Activated T-cell treated with anti-CD3 and anti-CD28 coated beads, Interleukin-2, amount 50 U/mL, for 48 hours (primary cell): ENCODE results near the gene SRGAP2B.
"Not testable (repeated sequence)": the region's sequence is repeated elsewhere in the genome, so short reads cannot be mapped to it uniquely, and the experiment has no call there.

Experiments used
- DNase-seq, 2 experiments: peaks; one replicate each; pipeline ENCODE4 v3.0.0-alpha.2; 2020

Gene SRGAP2B

GRCh38 chr1:145082483-145083255 is 12.5 kb downstream of the SRGAP2B start:
- DNase-seq, result not testable (repeated sequence)

GRCh38 chr1:145080193-145080592 is 14.9 kb downstream of the SRGAP2B start:
- not testable (repeated sequence) for DNase-seq

DNA sequence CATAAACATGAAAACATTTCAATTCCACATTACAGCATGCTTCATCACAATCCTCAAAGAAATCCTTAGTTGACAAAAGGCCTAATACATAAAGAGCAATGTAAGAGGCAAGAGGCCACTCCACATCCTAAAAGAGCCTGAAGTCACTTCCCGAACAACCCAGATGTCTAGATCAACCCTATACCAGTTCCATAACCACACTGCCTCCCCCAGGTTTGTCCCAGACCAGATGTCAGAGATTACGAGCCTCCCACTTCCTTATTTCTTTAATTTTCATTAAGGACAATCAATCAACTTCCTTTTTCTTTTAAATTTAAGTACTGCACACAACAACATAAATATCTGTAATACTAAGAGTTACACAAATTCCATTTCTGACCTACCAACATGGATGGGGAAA is 15.4 kb downstream of the SRGAP2B start:
- not testable (repeated sequence) for DNase-seq

GRCh38 chr1:145078787-145079370 is 16.2 kb downstream of the SRGAP2B start:
- DNase-seq, result not testable (repeated sequence)

GRCh38 chr1:145077872-145078786 is 17.0 kb downstream of the SRGAP2B start:
- DNase-seq, result not testable (repeated sequence)

GRCh38 chr1:145076877-145077276 is 18.3 kb downstream of the SRGAP2B start:
- not testable (repeated sequence) for DNase-seq

DNA sequence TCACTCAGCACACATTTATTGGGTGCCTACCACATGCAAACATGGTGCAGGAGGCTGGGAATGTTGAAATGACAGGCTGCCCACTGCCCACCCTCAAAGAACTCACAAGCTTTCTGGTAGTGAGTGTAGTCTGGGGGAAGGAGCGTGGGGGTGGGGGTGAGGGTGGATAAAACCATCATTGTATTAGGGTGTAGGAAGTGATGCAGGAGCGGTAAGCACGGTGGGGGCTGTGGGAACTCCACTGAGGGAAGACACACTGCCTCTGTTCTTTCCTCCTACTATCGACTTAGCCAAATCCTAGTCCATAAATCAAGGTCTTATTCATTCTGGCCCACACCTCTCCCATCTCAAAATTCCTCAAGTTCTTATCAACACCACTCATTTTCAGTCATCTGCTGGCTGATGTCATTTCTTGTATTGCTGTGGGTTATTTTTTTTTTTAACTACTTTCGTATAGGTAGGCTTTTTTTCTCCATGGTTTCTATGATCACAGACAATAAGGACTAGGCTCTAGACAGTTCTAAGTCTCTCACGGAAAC is 21.0 kb downstream of the SRGAP2B start:
- not testable (repeated sequence) for DNase-seq

DNA sequence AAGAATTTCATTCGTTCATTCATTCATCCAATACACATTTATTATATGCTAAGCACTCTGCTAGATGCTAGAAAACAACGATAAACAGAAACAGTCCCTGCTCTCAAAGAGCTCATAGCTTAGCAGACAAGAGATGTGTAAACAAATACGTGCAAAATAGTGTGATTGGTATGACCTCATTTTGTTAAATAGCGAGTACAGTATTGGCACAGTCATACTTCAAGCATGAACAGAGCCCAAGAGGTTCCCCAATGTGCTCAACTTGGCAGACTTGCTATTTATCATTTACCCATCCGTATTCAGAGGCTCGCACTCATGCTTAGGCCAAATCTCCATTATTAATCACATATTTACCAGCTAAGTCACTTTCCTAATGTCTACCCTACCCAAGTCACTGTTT is 23.6 kb downstream of the SRGAP2B start:
- not testable (repeated sequence) for DNase-seq

GRCh38 chr1:145066486-145066885 is 28.6 kb downstream of the SRGAP2B start:
- not testable (repeated sequence) for DNase-seq

DNA sequence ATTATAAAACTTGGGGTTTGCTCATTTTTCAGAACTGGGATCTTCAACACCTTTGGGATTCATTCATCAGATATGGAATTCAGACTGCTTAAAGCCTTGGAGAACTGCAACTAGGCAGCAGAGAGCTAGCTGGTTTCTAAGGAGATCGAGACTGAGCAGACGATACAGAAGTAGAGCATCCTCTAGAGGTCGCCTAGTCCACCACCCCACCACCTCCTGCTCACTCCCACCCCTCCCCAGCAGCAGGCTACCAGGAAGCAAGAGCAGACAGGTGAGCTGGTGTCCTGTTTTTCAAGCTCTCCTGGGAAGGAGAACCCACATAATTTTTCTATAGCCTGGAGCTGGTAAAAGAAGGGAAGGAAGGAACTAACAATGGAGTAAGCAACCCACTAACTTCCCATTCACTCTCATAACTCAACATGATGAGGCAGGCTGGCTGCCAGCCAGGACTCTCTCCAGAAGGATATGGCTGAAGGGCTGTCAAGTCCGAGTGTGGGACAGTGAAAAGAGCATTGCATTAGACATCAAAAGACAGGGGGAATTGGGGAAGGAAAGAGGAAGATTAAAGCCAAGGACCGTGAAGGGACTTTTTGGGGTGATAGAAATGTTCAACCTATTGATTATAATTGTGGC is 29.8 kb downstream of the SRGAP2B start:
- DNase-seq, result not testable (repeated sequence)

- DNase-seq, result not testable (repeated sequence)
Measured at GRCh38 chr1:145063941-145064648, 31.0 kb downstream of the SRGAP2B start.

- not testable (repeated sequence) for DNase-seq
Measured at GRCh38 chr1:145063285-145063684, 31.8 kb downstream of the SRGAP2B start.

GRCh38 chr1:145058184-145058583 is 36.9 kb downstream of the SRGAP2B start:
- not testable (repeated sequence) for DNase-seq

DNA sequence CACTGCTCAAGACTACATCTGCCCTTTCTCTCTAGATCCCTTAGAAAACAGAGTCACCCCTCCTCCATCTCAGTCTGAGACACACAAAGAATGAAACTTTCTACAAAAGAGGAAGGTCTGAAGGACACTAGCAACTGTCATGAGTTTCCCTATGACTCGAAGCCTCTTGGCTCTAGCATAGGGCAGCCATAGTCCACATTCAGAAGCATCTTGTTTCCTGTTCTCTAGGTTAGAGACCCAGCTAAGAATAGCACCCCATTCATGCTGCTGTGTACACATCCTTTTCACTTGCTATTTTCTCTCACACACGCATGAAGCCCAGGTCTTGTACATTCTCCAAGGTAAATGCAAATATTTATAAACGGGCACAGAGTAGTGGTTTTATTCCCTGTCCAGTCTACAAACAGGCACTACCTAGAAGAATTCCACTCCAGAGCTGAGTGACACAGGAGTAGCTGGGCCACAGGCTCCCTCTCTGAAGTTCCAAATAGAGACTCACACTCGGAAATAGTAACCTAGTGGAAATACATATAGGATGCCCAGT is 39.8 kb downstream of the SRGAP2B start:
- DNase-seq, result not testable (repeated sequence)

- DNase-seq, result not testable (repeated sequence)
Measured at GRCh38 chr1:145053428-145053827, 41.7 kb downstream of the SRGAP2B start.

- DNase-seq, result not testable (repeated sequence)
Measured at GRCh38 chr1:145052019-145052776, 42.9 kb downstream of the SRGAP2B start.

- DNase-seq, result not testable (repeated sequence)
Measured at GRCh38 chr1:145048181-145048856, 46.8 kb downstream of the SRGAP2B start.

DNA sequence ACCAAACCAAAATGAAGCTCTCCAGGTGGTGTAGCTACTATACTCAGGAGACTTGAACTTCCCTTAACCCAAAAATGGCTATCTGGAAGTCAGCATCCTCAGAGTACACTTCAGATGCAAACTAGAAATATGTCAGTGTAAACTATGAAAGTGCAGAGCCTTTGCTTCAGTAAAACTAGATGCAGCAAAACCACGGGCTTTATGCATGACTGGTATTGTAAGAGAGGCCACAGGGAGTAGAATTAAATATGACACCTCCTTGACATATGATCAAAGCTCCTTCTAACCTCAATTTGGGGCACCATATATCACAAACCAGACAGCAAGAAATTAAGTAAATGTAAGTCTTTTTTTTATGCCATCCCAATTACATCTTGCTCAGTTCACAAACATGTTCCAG is 47.6 kb downstream of the SRGAP2B start:
- DNase-seq, result not testable (repeated sequence)

GRCh38 chr1:145045571-145046273 is 49.4 kb downstream of the SRGAP2B start:
- DNase-seq, result not testable (repeated sequence)
